ENCODE data around the gene BACH1. TPM values are rescaled to one million over a fixed set of nuclear protein-coding genes. Genes with fewer than 3 reads are reported as not detected.

The BACH1 gene
- polyA plus RNA-seq, 3 donors = 42.4 to 54.3 (median 51.5) TPM

- no peak for DNase-seq (ENCODE audit: low read depth in 3 of 3, low spot score in 2 of 3)
Observed at GRCh38 chr21:29312981-29313380, 14.3 kb downstream of the BACH1 start.

DNA sequence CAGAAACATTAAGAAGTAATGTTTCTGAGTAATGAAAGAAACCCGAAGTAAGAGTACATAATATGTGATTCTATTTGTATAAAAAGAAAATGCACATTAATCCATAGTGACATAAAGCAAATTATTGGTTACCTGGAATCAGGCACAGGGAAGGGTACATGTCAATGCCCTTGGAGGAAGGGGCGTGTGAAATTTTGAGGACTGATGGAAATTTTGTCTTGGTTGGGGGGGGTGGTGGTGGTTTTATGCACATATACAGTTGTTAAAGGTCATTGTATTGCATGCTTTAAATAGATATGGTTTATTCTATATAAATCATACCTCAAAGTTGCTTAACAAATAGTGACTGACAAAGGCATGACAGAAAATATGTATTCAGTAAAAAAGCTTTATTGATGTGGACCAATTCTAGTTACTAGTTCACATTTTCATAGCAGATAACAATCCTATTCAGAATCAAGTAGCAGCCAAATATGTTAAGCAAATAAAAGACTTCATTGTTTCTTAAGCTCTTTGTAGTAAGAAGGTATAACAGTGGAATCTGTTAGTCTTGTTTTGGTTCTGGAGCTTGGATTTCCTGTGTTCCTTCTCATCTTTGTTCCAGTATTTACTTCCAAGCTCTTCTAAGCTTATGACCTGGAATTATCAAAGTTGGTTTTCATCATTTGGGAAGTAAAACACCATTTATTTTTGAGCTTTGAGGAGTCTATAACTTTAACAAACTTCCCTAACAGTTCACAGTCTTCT is 15.1 kb downstream of the BACH1 start:
- DNase-seq (ENCODE audit: low read depth in 3 of 3, low spot score in 2 of 3) = no peak

DNA sequence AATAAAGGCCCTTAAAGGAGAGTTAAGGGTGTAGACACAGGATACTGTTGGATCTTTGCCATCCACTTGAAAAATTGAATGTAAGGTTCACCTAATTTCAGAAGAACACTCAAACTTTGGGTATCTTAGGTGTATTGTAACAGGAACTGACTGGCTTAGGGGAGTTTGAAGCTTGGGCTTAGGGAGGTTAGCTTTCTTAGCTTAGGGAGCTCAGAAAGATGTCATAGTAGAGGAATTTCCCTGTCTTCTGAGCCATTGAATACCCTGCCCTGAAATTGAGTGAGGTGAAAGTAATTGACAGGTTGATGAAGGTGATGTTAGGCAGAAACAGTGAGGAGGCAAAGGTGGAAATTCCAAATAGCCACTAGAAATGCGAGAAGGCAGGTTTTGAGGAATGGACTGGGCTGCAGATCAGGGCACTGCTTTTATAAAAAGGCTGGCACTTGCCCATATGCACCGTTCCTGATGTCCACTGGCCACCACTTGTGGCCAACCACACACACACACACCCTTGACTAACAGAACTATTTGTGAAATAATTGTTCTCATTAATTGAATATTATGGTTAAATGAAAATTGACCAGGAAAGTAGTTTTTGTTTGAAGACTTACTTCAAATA is 16.5 kb downstream of the BACH1 start:
- DNase-seq (ENCODE audit: low read depth in 3 of 3, low spot score in 2 of 3) = no peak

- no peak for DNase-seq (ENCODE audit: low read depth in 3 of 3, low spot score in 2 of 3)
Observed at GRCh38 chr21:29316029-29316742, 17.5 kb downstream of the BACH1 start.

- no peak for DNase-seq (ENCODE audit: low read depth in 3 of 3, low spot score in 2 of 3)
Observed at GRCh38 chr21:29316806-29317205, 18.1 kb downstream of the BACH1 start.

DNA sequence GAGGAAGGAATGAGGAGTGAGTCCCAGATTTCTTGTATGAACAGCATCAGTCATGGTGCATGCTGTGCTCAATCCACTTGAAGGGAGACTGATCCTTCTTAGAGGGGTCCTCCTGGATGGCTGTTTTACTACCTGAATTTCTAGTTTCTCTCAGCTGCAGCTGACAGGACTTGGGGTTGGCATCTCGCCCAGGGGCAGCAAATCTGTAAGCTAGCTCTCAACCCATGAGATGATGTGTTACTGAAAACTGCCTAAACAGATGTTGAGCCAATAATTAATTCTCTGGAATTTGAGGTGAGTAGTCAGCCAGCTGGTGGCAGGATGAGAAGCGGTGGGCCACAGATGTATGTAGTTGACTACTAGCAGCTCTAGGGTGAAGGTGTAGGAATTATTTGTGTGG is 19.6 kb downstream of the BACH1 start:
- no peak for DNase-seq (ENCODE audit: low read depth in 3 of 3, low spot score in 2 of 3)

DNA sequence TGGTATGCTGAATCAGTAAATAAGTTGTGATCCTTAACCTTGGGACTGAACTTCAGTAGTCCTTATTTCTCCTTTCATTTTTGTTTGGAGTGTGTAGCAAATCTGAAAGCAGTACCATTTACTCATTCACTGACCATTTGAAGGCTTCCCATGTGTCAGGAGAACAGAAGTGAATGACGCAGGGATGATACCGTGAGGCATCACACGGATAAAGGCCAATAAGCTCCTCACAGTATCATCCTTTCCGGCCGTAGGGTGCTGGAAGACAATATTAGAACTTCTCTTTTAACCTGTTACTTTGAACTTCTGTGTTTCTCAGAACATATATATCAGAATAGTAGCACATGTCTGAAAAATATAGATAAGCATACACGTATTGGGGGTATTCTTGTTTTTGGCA is 21.3 kb downstream of the BACH1 start:
- DNase-seq (ENCODE audit: low read depth in 3 of 3, low spot score in 2 of 3) = no peak

DNA sequence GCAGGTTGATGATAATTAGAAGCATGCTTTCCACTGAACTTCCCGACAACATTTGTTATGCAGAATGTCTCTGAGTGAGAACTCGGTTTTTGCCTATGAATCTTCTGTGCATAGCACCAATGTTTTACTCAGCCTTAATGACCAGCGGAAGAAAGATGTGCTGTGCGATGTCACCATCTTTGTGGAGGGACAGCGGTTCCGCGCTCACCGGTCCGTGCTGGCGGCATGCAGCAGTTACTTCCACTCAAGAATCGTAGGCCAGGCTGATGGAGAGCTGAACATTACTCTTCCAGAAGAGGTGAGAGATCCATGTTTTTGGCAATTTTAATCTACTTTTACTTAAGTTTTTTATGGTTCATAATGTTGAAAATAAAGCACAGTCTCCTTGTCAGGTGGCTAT is 22.5 kb downstream of the BACH1 start:
- no peak for DNase-seq (ENCODE audit: low read depth in 3 of 3, low spot score in 2 of 3)

DNA sequence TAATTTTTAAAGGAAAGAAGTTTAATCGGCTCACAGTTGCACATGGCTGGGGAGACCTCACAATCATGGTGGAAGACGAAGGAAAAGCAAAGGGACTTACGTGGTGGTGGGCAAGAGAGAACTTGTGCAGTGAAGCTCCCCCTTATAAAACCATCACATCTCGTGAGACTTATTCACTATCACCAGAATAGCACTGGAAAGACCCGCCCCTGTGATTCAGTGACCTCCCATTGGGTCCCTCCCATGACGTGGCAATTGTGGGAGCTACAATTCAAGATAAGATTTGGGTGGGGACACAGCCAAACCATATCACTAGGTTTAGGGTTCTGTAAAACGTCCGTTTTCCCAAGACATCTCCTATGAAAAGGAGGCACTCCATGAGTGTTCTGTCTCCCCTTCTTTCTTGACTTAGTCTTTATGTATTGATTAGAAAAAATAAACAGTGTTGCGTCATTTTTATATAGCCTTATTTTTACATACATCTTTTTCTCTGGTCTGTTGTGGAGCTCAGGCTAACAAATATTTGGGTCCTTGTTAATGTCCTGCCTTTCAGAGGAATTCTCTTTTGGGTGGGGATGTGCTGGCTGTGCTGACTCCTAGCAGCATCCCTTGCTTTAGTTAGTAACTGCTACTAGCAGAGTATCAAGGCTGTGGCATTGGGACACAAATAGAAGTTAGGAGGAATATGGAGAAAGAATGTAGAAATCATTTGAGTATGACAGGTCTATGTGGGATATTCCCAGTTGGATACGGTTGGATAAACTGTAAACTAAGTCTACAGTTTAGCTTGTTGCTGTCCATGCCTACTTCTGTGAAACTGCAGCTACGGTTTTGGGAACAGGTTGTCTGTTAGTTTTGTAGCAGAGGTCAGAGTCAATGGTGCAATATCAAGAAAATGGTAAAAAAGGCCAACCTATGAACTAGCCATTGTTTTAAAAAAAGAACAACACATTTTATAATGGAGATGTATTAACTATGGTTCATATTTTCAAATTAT is 23.5 kb downstream of the BACH1 start:
- DNase-seq (ENCODE audit: low read depth in 3 of 3, low spot score in 2 of 3) = no peak

DNA sequence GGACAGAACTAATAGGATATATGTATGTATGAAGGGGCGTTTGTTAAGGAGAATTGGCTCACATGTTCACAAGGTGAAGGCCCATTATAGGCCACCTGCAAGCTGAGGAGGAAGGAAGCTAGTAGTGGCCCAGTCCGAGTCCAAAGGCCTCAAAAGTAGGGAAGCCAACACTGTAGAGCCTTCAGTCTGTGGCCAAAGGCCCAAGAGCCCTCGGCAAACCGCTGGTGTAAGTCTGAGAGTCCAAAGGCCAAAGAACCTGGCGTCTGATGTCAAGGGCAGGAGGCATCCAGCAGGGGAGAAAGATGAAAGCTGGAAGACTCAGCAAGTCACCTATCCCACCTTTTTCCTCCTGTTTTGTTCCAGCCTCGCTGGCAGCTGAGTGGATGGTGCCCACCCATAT is 24.5 kb downstream of the BACH1 start:
- no peak for DNase-seq (ENCODE audit: low read depth in 3 of 3, low spot score in 2 of 3)

- DNase-seq (ENCODE audit: low read depth in 3 of 3, low spot score in 2 of 3) = no peak
Observed at GRCh38 chr21:29326914-29327554, 28.3 kb downstream of the BACH1 start.

DNA sequence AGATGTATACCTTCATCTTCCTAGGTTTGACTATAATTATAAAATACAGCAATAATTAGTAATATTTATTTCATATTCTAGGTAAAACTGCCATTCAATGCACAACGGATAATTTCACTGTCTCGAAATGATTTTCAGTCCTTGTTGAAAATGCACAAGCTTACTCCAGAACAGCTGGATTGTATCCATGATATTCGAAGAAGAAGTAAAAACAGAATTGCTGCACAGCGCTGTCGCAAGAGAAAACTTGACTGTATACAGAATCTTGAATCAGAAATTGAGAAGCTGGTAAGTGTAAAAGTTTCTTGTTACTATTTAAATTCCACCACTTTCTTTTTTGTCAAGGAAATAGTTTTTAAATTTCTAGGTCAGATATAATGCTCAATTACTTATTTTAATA is 30.7 kb downstream of the BACH1 start:
- no peak for DNase-seq (ENCODE audit: low read depth in 3 of 3, low spot score in 2 of 3)

GRCh38 chr21:29330797-29331196 is 32.1 kb downstream of the BACH1 start:
- DNase-seq (ENCODE audit: low read depth in 3 of 3, low spot score in 2 of 3) = no peak

DNA sequence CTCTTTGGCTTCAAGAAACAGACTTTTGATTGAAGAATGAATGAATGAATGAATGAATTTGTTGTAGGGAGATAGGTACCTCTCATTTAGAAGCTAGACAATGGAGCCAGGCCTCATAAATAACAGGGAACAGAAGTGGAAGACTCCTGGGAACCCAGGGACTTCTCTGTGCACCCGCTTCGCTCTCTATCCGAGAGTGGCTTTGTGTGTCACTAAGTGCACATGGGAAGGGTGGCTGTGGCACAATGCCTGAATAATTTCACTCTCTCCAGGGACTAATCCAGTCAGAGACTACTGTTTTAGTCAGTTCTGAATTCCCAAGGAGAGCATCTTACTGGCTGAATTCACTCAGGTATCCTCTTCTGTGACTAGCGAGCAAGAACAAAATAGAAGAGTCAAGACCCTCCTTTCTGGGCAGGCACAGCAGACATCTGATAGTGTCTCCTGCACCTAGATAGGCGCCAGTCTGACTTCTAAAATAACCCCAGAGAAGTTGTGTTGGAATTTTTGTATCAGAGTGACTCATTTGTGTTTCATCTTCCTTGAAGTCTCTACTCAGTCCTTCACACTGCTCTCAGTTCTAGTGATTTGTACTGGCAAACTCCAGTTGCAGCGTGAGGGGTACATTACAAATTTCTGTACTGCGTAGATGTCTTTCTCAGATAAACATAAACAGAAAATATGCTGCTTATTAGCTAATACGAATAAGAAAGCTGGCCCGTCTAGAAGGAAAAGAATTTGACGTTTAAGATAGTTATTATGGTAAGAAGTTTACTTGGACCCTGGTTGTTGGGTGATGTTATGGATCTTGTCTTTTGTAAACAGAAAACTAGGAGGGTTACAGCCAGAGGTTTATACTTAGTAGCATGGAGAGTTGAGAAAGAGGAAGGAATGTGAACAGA is 34.0 kb downstream of the BACH1 start:
- DNase-seq (ENCODE audit: low read depth in 3 of 3, low spot score in 2 of 3) = no peak

DNA sequence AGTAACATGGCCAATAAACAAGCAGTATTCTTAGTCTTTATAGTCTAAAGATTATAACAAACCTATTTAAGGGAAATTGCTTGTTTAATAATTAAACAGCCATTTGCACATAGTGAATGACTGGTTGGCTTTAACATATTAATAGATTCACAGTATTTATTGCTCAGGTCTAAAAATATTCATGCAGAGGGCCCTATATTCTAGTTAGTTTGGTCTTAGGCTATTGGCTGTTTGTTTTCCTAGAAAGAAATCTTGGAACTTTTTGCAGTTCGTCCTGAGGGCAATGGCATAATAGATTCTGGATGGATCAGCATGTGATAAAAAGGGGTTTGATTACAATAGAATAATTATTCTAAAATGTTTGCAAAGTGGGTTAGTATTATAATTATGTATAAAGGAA is 34.7 kb downstream of the BACH1 start:
- DNase-seq (ENCODE audit: low read depth in 3 of 3, low spot score in 2 of 3) = no peak

DNA sequence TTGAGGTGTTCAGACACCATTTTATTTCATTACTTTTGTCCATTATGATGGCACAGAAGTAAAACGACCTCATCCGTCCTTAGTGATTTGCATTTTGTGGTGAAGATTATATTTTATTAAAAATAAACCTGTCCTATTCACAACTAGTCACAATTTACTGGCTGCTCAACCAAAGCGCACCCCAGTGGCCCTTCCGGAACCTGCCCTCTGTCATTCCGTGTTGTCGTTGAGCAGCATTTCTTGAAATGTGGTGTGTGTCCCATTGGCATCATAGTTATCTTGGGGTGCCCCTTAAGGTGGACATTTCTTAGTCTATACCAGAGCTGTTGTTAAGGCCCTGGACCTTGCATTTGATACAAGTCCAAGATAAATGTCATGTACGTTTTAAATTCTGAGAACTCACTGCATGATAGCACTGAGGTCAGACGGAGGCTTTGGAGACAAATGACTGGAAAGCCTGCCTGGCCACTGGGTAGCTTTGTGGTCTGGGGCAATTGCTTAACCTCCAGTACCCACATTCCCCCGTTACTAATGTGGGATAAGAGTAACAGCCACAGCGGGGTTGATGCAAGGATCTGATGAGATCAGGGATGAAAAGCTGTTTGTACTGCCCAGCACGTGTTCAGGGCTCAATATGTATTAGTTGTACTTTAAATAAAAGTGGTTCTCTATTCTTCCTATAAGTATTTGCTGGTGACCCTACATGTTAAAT is 36.2 kb downstream of the BACH1 start:
- no peak for DNase-seq (ENCODE audit: low read depth in 3 of 3, low spot score in 2 of 3)

DNA sequence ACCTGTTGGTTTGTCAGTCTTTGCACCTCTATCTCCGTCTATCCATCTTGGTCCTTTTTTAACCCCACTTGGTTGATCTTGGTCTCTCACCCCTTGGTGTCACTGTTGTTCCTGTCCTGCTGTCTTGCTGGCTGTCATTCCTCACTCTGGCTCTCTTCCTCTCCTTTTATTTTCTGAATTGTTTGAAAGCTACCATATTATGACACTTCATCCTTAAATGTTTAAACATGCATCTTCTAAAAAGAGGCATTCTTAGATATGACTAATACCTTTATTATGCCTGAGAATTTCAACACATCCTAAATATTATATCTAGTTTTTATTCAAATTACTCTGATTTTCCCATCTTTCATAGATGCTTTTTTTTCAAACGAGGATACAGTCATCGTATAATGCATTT is 37.0 kb downstream of the BACH1 start:
- DNase-seq (ENCODE audit: low read depth in 3 of 3, low spot score in 2 of 3) = no peak

- DNase-seq (ENCODE audit: low read depth in 3 of 3, low spot score in 2 of 3) = no peak
Observed at GRCh38 chr21:29338256-29338655, 39.5 kb downstream of the BACH1 start.

- no peak for DNase-seq (ENCODE audit: low read depth in 3 of 3, low spot score in 2 of 3)
Observed at GRCh38 chr21:29340228-29340627, 41.5 kb downstream of the BACH1 start.
